Epithelial cell of prostate (primary cell): Measurements from ENCODE around the gene RHBDD1.

Experiments used
- DNase-seq: peaks from one replicate; pipeline ENCODE4 v3.0.0-alpha.2; 2011; ENCODE audit warnings: low read depth, low spot score
- H3K27ac ChIP-seq: fragments of 450-650 bp; 2 replicates; pipeline ENCODE4 v1.5.1; 2017; ENCODE audit warnings: mild to moderate bottlenecking

The RHBDD1 gene

GRCh38 chr2:227010433-227010832 lies 174.6 kb downstream of the RHBDD1 start:
- DNase-seq, result no peak
- H3K27ac ChIP-seq, result no peak overlapping the region

GRCh38 chr2:227013330-227013729 lies 177.5 kb downstream of the RHBDD1 start:
- no peak for DNase-seq
- no peak overlapping the region for H3K27ac ChIP-seq

GRCh38 chr2:227013881-227014280 lies 178.0 kb downstream of the RHBDD1 start:
- H3K27ac ChIP-seq, result no peak overlapping the region
- no peak for DNase-seq

- no peak for DNase-seq
- peak overlapping the region; percentile 58 for H3K27ac ChIP-seq
Observed at GRCh38 chr2:227016894-227017293, 181.0 kb downstream of the RHBDD1 start.

- no peak overlapping the region for H3K27ac ChIP-seq
- DNase-seq, result no peak
Observed at GRCh38 chr2:227020416-227020815, 184.6 kb downstream of the RHBDD1 start.

GRCh38 chr2:227022608-227023007 lies 186.8 kb downstream of the RHBDD1 start:
- DNase-seq, result no peak

DNA sequence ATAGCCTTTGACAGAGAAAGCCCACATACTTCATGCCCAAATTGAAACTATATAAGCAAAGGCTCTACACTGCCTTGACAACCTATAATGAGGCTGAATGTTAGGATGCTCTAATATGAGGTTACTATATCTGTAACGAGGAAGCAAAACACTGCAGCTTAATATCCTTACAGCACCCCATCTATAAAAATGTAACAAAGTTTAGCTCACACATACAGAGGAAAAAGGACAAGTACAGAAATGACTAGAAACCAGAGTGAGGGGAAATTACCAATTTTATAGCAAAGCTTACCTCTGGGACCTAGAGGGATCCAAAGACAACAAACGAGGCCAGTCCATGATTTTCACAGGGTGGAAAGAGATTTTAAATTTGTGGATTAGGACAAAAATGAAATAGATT lies 189.7 kb downstream of the RHBDD1 start:
- no peak overlapping the region for H3K27ac ChIP-seq
- DNase-seq, result no peak

More at GRCh38 chr2:227022608-227023007, 186.8 kb downstream of the RHBDD1 start:
- H3K27ac ChIP-seq, result no peak overlapping the region

- no peak for DNase-seq
- no peak overlapping the region for H3K27ac ChIP-seq
Observed at GRCh38 chr2:227029426-227030105, 193.7 kb downstream of the RHBDD1 start.

GRCh38 chr2:227030789-227031188 lies 194.9 kb downstream of the RHBDD1 start:
- DNase-seq, result no peak
- no peak overlapping the region for H3K27ac ChIP-seq

- H3K27ac ChIP-seq, result no peak overlapping the region
- DNase-seq, result no peak
Observed at GRCh38 chr2:227031379-227031778, 195.5 kb downstream of the RHBDD1 start.

GRCh38 chr2:227033471-227034148 lies 197.8 kb downstream of the RHBDD1 start:
- no peak overlapping the region for H3K27ac ChIP-seq
- no peak for DNase-seq

GRCh38 chr2:227035711-227036367 lies 200.0 kb downstream of the RHBDD1 start:
- no peak for DNase-seq
- no peak overlapping the region for H3K27ac ChIP-seq

- no peak for DNase-seq
- H3K27ac ChIP-seq, result no peak overlapping the region
Observed at GRCh38 chr2:227036527-227036926, 200.7 kb downstream of the RHBDD1 start.

DNA sequence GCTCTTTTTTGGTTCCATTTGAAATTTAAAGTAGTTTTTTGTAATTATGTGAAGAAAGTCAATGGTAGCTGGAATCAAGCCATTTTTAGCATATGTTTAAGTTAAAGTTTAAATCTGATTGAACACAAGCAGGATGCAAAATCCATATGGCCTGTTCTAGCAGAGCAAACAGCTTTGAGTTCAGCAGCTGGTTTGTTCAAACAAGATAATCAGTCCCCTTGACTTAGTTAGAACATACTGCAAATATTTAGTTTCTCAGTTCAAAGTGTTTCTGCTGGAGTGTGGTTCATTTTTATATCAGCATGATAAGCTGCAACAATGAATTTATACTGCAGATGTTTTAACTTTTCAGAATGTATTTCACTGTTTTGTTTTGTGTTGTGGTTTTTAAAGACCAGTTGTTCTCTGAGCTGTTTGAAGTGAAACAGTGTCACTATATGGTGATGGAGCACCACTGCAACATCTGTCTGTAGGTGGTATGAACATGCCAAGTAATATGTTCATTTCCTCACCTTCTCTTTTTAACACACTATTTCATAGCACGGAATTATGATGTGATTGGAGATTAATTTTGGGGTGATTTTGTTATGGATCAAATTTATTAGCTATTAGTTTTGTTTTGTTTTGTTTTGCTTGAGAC lies 202.8 kb downstream of the RHBDD1 start:
- no peak for DNase-seq

GRCh38 chr2:227043981-227044380 lies 208.1 kb downstream of the RHBDD1 start:
- no peak for DNase-seq
- no peak overlapping the region for H3K27ac ChIP-seq

More for the DNA sequence above, 202.8 kb downstream of the RHBDD1 start:
- H3K27ac ChIP-seq, result no peak overlapping the region
